ENCODE measurements around the gene OR52B6.

OR52B6 gene

GRCh38 chr11:5621580-5621979, 40.9 kb downstream of the OR52B6 start:
- Histone ChIP-seq H3K27me3 (replicated peaks; ENCODE audit: control insufficient read depth, insufficient read depth, low read length) (no peaks in the 10 kb centered on the region), H3K9me3 (ENCODE audit: control insufficient read depth, low read length) (no peaks in the 10 kb centered on the region), H3K9ac (ENCODE audit: low read length) (peak overlapping the region; percentile 56), H3K4me1 (ENCODE audit: control insufficient read depth, insufficient read depth, low read length) (peaks cover 41% of the 10 kb centered on the region), H3K4me3 (ENCODE audit: low read length) (no peak overlapping the region), H3K36me3 (ENCODE audit: control insufficient read depth, insufficient read depth, low read length, severe bottlenecking) (no peaks in the 10 kb centered on the region)
- no peak for DNase-seq (ENCODE audit: low read depth)

DNA sequence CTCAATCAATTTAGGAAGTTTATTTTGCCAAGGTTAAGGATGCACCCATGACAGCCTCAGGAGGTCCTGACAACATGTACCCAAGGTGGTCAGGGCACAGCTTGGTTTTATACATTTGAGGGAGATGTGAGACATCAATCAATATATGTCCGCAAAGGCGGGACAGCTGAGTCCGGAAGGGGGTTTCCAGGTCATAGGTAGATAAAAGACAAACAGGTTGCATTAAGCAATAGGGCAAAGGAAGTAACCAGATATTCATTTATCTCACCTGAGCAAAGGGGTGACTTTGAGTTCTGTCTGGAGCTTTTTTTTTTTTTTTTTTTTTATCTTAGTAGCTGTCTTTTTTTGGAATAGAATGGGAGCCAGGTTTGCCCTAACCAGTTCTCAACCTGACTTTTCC, 42.1 kb downstream of the OR52B6 start:
- Histone ChIP-seq H3K9me3 (ENCODE audit: control insufficient read depth, low read length) (no peaks in the 10 kb centered on the region), H3K4me3 (ENCODE audit: low read length) (no peak overlapping the region), H3K27me3 (replicated peaks; ENCODE audit: control insufficient read depth, insufficient read depth, low read length) (no peaks in the 10 kb centered on the region), H3K36me3 (ENCODE audit: control insufficient read depth, insufficient read depth, low read length, severe bottlenecking) (no peaks in the 10 kb centered on the region), H3K9ac (ENCODE audit: low read length) (no peak overlapping the region), H3K4me1 (ENCODE audit: control insufficient read depth, insufficient read depth, low read length) (peaks cover 41% of the 10 kb centered on the region)
- no peak for DNase-seq (ENCODE audit: low read depth)

GRCh38 chr11:5624489-5625279, 44.0 kb downstream of the OR52B6 start, which contains the start of gene TRIM34:
Gene TRIM34, plus strand, starts transcription at chr11:5625001. Its CDS starts 7,331 bp downstream, at chr11:5632332.
- Histone ChIP-seq H3K36me3 (ENCODE audit: control insufficient read depth, insufficient read depth, low read length, severe bottlenecking) (no peaks in the 10 kb centered on the region), H3K4me1 (ENCODE audit: control insufficient read depth, insufficient read depth, low read length) (peaks cover 38% of the 10 kb centered on the region), H3K4me3 (ENCODE audit: low read length) (peak within 1 kb of the TSS; percentile 92), H3K9ac (ENCODE audit: low read length) (peak within 1 kb of the TSS; percentile 87), H3K9me3 (ENCODE audit: control insufficient read depth, low read length) (no peaks in the 10 kb centered on the region), H3K27me3 (replicated peaks; ENCODE audit: control insufficient read depth, insufficient read depth, low read length) (no peaks in the 10 kb centered on the region)
- peak; percentile 87 for DNase-seq (ENCODE audit: low read depth)

GRCh38 chr11:5625281-5625680, 44.6 kb downstream of the OR52B6 start:
- Histone ChIP-seq H3K4me1 (ENCODE audit: control insufficient read depth, insufficient read depth, low read length) (peaks cover 37% of the 10 kb centered on the region), H3K9ac (ENCODE audit: low read length) (peak overlapping the region; percentile 87), H3K36me3 (ENCODE audit: control insufficient read depth, insufficient read depth, low read length, severe bottlenecking) (no peaks in the 10 kb centered on the region), H3K9me3 (ENCODE audit: control insufficient read depth, low read length) (no peaks in the 10 kb centered on the region), H3K4me3 (ENCODE audit: low read length) (peak overlapping the region; percentile 92), H3K27me3 (replicated peaks; ENCODE audit: control insufficient read depth, insufficient read depth, low read length) (no peaks in the 10 kb centered on the region)
- no peak for DNase-seq (ENCODE audit: low read depth)

GRCh38 chr11:5626196-5626595, 45.5 kb downstream of the OR52B6 start:
- H3K9ac ChIP-seq (ENCODE audit: low read length): peak overlapping the region; percentile 33
- peak; percentile 25 for DNase-seq (ENCODE audit: low read depth)
- no peaks in the 10 kb centered on the region for H3K36me3 ChIP-seq (ENCODE audit: control insufficient read depth, insufficient read depth, low read length, severe bottlenecking)
- no peaks in the 10 kb centered on the region for H3K9me3 ChIP-seq (ENCODE audit: control insufficient read depth, low read length)
- H3K4me1 ChIP-seq (ENCODE audit: control insufficient read depth, insufficient read depth, low read length): peaks cover 28% of the 10 kb centered on the region
- H3K4me3 ChIP-seq (ENCODE audit: low read length): peak overlapping the region; percentile 92
- no peaks in the 10 kb centered on the region for H3K27me3 ChIP-seq (replicated peaks; ENCODE audit: control insufficient read depth, insufficient read depth, low read length)

DNA sequence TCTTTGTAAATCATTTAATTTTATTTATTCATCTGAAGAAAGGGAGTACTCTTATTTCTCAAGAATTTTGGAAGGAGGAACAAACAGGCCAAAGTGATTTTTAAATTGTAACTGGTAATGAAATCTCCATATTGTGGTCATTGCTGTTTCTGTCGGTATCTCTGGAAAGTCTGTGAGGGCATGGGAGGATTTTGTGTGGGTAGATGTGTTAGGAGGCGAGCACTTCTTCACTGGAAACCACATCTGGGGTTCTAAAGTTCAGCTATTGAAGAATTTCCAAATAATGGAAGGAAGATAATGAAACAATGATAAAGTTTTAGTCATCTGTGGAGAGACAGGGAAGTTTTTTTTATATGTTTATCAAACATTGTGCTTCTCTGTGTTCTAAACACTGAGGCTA, 50.7 kb downstream of the OR52B6 start:
- no peak overlapping the region for H3K4me3 ChIP-seq (ENCODE audit: low read length)
- H3K27me3 ChIP-seq (replicated peaks; ENCODE audit: control insufficient read depth, insufficient read depth, low read length): no peaks in the 10 kb centered on the region
- no peaks in the 10 kb centered on the region for H3K9me3 ChIP-seq (ENCODE audit: control insufficient read depth, low read length)
- no peak overlapping the region for H3K9ac ChIP-seq (ENCODE audit: low read length)
- peaks cover 1% of the 10 kb centered on the region for H3K4me1 ChIP-seq (ENCODE audit: control insufficient read depth, insufficient read depth, low read length)
- DNase-seq (ENCODE audit: low read depth): no peak
- peaks cover 16% of the 10 kb centered on the region for H3K36me3 ChIP-seq (ENCODE audit: control insufficient read depth, insufficient read depth, low read length, severe bottlenecking)
